HG03457 (cell line): ENCODE data around the gene ZDHHC12.
"Not testable (repeated sequence)": the region's sequence is repeated elsewhere in the genome, so short reads cannot be mapped to it uniquely, and the experiment has no call there.

ENCODE experiments used
- ATAC-seq: cut with Tn5 transposase; IDR thresholded peaks from one replicate; pipeline ENCODE4 v1.9.1; 2021; ENCODE audit warnings: moderate number of reproducible peaks; ENCODE audit not compliant: unreplicated experiment

The ZDHHC12 gene

GRCh38 chr9:128712451-128713410 lies 11.2 kb downstream of the ZDHHC12 start:
- no peak for ATAC-seq

GRCh38 chr9:128707446-128707845 lies 16.5 kb downstream of the ZDHHC12 start:
- ATAC-seq = no peak

GRCh38 chr9:128706671-128707381 lies 17.1 kb downstream of the ZDHHC12 start:
- no peak for ATAC-seq

DNA sequence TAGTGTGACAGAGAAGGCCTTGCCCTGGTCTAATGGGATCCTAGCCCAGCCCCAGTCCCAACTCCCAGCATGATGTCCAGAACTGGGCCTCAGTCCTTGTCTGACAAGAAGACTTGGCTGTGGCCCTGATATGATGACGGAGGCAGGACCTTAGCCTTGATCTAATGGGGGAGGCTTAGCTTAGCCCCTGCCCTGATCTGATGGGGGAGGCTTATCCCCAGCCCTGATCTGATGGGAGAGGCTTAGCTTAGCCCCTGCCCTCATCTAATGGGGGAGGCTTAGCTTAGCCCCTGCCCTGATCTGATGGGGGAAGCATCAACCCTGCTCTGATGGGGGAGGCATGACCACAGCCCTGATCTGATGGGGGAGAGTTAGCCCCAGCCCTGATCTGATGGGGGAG lies 17.9 kb downstream of the ZDHHC12 start:
- no peak for ATAC-seq

DNA sequence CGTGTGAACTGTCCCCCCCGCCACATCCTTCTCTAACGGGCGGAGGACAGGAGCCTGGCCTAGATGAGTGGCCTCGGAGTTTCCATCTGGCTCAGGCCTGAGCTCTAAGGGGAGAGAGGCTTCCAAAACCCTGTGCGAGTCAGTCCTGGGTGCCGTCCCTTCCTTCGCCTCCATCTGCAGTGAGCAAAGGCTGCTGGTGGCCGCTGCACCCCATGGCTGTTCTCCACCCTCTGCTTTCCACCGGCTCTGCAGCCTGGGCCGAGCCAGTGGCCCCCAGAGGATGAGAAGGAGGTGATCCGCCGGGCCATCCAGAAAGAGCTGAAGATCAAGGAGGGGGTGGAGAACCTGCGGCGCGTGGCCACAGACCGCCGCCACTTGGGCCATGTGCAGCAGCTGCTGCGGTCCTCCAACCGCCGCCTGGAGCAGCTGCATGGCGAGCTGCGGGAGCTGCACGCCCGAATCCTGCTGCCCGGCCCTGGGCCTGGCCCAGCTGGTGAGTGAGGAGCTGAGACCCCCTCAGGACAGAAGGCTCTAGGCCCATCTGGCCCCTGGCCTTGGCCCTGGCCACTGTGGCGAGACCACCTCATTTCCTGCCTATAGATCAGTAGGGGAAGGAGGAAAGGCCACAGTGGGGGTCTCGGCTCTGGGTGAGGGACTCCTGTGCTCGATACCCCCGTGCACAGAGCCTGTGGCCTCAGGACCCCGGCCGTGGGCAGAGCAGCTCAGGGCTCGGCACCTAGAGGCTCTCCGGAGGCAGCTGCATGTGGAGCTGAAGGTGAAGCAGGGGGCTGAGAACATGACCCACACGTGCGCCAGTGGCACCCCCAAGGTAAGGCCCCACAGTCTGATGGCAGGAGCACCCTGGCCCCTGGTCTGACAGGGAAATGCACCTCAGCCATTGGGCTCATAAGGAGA lies 18.6 kb downstream of the ZDHHC12 start:
- no peak for ATAC-seq

GRCh38 chr9:128704356-128704670 lies 19.6 kb downstream of the ZDHHC12 start:
- no peak for ATAC-seq

DNA sequence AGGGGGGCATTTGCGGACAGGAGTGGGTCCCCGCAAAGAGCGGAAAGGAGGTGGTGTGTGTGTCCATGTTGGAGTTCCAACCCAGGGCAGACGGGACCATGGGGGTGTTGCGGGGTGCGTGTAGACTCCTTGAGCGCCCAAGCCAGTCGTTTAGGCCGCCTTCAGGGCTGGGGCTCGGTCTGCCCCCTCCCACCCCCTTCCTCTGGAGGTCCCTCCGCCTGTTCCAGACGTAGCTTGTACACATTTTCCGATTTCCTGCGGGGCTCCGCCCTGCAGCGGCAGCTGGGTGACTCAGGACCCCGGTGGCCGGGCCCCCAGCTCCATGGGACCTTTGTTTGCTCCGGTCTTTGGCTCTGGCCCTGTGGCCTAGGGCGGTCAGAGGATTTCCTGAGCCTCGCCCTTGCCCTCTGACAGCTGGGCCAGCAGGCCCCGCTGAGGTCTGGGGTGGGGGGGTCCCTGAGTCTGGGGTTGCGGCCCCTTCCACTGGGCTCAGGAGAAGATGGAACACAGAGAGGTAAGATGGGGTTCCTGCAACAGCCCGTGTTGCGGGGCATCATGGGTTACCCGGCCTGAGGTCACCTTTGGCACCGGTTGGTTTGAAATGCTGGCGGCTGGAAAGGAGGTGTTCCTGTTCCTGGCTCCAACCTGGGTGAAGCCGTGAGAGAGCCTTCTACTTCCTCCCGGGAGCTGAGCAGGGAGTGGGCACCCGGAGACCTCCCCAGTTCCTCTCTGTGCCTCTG lies 20.1 kb downstream of the ZDHHC12 start:
- ATAC-seq = no peak

GRCh38 chr9:128702949-128703615 lies 20.8 kb downstream of the ZDHHC12 start:
- no peak for ATAC-seq

DNA sequence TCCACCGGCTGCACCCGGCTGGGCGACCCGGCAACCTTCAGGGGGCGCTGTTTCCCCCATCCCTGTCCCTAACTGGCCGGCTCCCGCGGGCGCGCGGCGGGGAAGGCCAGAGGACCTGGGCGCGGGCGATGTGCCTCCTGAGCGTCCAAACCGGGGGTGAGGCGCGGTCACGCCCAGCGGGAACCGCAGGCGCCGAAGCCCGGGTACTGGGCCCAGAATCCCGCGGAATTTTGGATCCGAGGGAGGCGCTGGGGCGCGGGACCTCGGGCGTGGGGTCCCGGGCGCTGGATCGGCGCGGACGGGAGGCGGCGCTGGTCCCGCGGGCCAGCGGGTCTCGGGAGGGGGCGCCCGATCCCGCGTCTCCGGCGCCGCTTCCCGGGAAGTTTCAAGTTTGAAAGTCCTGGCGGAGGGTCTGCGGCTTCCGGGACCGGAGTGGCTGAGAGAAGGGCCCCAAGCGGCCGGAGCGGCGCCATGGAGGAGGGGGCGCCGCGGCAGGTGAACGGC lies 21.4 kb downstream of the ZDHHC12 start, which contains the start of gene PKN3:
PKN3 (plus strand) TSS at position 59 of the 504 bp plus-strand sequence; CDS start at position 472, 413 bp downstream.
- ATAC-seq = peak; percentile 56

GRCh38 chr9:128701227-128701854 lies 22.6 kb downstream of the ZDHHC12 start:
- ATAC-seq = no peak

GRCh38 chr9:128699096-128699795 lies 24.7 kb downstream of the ZDHHC12 start:
- not testable (repeated sequence) for ATAC-seq

DNA sequence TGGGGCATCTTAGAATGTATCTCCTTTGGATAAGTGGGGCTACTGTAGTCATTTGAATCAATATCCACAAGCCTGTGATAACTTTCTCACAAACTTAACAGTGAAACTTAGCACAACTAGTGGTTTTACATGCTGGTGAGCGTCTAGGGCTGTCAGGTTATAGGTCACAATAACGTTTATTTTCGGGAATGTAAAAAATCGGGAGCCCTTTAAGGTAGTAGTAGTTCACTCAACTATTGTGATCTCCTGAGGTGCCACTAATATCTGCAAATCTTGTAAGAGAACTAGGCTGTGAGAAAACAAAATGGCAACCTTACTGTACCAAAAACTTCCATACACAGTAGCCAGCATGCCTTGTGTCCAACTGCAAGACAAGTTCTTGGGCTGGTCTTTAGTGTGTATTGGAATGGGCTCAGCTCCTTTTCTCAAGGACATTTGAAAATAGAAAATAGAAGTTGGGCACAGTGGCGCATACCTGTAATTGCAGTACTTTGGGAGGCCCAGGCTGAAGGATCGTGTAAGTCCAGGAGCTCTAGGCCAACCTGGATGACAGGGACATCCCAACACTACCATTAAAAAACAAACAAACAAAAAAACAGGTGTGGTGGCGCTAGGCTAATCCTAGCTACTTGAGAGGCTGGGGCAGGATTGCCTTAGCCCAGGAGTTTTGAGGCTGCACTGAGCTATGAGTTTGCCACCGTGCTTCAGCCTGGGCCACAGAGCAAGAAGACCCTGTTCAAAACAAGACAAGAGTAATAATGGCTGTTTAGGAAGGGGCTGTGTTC lies 26.8 kb downstream of the ZDHHC12 start:
- no peak for ATAC-seq

DNA sequence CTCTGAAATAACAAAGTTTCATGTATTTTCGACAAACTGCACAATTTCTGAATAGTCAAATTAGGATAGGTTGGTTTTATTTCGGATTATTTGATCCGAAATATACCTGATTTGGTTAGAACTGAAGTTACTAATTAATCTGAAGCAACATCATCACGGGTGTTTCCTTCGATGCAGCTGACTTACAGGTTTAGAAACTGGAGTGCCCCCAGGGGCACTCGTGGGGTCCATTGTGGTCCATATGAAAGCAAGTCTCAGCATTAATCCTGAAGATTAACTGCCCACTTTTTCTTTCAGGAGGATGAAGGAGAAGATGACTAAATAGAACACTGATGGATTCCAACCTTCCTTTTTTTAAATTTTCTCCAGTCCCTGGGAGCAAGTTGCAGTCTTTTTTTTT lies 29.6 kb downstream of the ZDHHC12 start:
- no peak for ATAC-seq

DNA sequence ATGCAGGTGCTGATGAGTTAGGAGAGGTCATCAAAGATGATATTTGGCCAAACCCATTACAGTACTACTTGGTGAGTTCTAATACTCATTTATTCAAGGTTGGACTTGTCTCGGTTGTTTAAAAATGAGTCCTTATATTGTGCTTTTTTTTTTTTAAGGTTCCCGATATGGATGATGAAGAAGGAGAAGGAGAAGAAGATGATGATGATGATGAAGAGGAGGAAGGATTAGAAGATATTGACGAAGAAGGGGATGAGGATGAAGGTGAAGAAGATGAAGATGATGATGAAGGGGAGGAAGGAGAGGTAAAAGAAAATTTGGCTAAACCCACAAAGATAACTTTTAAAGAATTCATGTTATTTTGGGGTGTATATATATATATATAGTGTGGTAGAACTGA lies 30.2 kb downstream of the ZDHHC12 start:
- not testable (repeated sequence) for ATAC-seq

DNA sequence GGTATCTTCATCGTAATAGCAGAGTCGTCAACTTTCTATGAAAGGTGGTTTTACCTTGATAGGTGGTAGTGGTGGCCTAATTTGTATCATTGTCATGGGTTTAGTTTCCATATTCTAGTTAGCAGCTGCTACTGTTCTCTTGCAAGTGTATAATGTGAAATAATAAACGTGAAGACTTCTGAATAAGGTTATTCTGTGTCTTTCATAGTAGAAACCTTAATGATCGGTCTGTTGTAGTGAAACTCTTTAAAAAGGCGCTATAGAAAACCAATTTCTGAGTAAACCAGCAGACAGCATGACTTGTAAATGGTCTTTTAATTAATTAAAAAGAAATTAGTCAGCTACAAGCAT lies 33.3 kb downstream of the ZDHHC12 start:
- no peak for ATAC-seq

GRCh38 chr9:128689820-128690683 lies 33.9 kb downstream of the ZDHHC12 start:
- no peak for ATAC-seq

DNA sequence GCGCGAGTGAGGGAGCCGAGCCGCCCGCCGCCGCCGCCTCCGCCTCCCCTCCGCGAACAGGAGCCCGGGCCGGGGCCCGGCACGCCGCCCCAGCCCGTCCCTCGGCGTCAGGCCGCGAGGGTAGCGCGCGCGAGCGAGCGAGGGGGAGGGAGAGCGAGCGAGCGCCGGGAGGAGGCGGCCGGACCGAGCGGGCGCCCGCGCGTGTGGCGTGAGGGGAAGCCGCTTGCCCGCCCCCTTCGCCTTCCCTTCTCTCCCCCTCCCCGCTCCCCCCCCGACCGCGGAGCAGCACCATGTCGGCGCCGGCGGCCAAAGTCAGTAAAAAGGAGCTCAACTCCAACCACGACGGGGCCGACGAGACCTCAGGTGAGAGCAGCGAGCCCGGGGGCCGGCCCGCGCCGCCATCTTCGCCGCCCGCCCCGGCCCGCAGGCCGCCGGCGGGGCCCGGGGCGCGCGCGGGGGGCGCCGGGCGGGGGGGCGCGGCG lies 34.6 kb downstream of the ZDHHC12 start:
- ATAC-seq = no peak
